Measurements from ENCODE around the gene DBT. TPM values are rescaled to one million over a fixed set of nuclear protein-coding genes. Genes with fewer than 3 reads are reported as not detected.

DBT gene
- total RNA-seq, 1 experiment from 2014 or later, result 14.1 TPM

DNA sequence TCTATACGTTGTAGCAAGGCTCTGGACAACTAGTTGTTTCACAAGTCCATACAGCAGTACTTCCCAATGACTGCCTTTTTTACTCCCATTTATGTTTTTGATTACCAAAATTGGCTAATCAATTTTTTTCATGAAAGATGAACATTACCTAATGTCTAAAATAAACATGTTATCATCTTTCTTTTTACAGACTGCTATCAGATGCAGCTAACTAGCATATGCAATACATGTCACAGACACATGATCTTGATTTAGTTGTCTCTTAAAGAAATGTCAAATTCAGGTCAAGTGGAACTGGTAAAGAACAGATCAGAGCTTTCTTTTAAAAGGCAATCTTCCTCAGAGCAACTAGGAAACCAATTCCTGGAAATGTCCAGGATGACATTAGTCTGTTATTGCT, 630 bp upstream of the DBT start:
- Mint-ChIP-seq H3K4me3 (ENCODE audit: unreplicated experiment) (no peak overlapping the region), H3K27ac (ENCODE audit: unreplicated experiment) (no peak overlapping the region), H3K4me1 (ENCODE audit: low read depth, unreplicated experiment) (peaks cover 14% of the 10 kb centered on the region), H3K9me3 (ENCODE audit: unreplicated experiment) (no peaks in the 10 kb centered on the region), H3K27me3 (ENCODE audit: insufficient read depth, unreplicated experiment) (no peaks in the 10 kb centered on the region), H3K36me3 (ENCODE audit: insufficient read depth, unreplicated experiment) (no peaks in the 10 kb centered on the region)
- no peaks in the 10 kb centered on the region for H3K27me3 ChIP-seq (replicated peaks; ENCODE audit: control insufficient read depth, insufficient read depth, low read length)
- no peaks in the 10 kb centered on the region for H3K36me3 ChIP-seq (ENCODE audit: control insufficient read depth, insufficient read depth, low read length)
- CTCF ChIA-PET, result no interaction called here
- POLR2A ChIA-PET, result interaction anchor here (0.6 to 2.7 kb wide), 3 partner anchors 16 to 484 kb away, joined by 3 to 15 read pairs (median 4); partner anchors contain the start of gene RTCA
- TF ChIP-seq, protein P1, sequence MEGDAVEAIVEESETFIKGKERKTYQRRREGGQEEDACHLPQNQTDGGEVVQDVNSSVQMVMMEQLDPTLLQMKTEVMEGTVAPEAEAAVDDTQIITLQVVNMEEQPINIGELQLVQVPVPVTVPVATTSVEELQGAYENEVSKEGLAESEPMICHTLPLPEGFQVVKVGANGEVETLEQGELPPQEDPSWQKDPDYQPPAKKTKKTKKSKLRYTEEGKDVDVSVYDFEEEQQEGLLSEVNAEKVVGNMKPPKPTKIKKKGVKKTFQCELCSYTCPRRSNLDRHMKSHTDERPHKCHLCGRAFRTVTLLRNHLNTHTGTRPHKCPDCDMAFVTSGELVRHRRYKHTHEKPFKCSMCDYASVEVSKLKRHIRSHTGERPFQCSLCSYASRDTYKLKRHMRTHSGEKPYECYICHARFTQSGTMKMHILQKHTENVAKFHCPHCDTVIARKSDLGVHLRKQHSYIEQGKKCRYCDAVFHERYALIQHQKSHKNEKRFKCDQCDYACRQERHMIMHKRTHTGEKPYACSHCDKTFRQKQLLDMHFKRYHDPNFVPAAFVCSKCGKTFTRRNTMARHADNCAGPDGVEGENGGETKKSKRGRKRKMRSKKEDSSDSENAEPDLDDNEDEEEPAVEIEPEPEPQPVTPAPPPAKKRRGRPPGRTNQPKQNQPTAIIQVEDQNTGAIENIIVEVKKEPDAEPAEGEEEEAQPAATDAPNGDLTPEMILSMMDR (IDR thresholded peaks at IDR 0.05; ENCODE audit: insufficient read depth in 1 of 2, low read depth in 1 of 2, low read length in 1 of 2, severe bottlenecking in 1 of 2, unreplicated experiment in 1 of 2), result no peak
- H3K4me1 ChIP-seq, result peaks cover 12% of the 10 kb centered on the region; the same call in 1 of the 2 replicates
- H3K4me3 ChIP-seq (ENCODE audit: low read depth, low read length), result peak overlapping the region; percentile 48
- BruUV-seq (replicated peaks), result no TSS peak
- intact Hi-C loops (cut with micrococcal nuclease; ENCODE audit: unreplicated experiment), result no loop called here
- H3K9me3 ChIP-seq, result no peaks in the 10 kb centered on the region
- no peak for DNase-seq

DNA sequence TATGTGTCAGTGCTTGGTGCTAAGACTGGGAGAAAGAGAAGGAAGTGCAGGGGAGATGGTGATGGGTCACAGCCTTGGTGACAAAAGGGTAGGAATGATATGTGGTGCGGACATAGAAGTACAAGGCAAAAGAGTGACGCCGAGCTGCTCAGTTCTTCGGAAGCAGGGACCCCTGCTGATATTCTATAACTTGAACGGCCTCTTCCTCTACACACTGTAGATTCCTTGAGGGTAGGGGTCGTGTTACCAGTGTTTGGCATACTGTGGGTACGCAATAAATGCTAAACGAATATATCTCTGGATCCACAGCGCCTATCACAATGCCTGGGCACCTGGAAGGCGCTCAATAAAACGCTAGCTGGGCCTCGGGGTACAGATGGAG, 488 bp downstream of the DBT start:
- intact Hi-C loops (cut with micrococcal nuclease; ENCODE audit: unreplicated experiment), result loop anchor here (2.0 kb wide), 1 partner anchor 18 kb away; the partner anchor contains the start of gene RTCA
- H3K36me3 Mint-ChIP-seq (ENCODE audit: insufficient read depth, unreplicated experiment), result no peaks in the 10 kb centered on the region
- BruUV-seq (replicated peaks), result TSS peak; percentile 69
- Histone ChIP-seq H3K9me3 (no peaks in the 10 kb centered on the region), H3K4me1 (peaks cover 12% of the 10 kb centered on the region; the same call in 1 of the 2 replicates), H3K4me3 (ENCODE audit: low read depth, low read length) (peak overlapping the region; percentile 48), H3K36me3 (ENCODE audit: control insufficient read depth, insufficient read depth, low read length) (no peaks in the 10 kb centered on the region), H3K27me3 (replicated peaks; ENCODE audit: control insufficient read depth, insufficient read depth, low read length) (no peaks in the 10 kb centered on the region)
- H3K4me3 Mint-ChIP-seq (ENCODE audit: unreplicated experiment), result no peak overlapping the region
- no peak overlapping the region for H3K27ac Mint-ChIP-seq (ENCODE audit: unreplicated experiment)
- no peak for DNase-seq
- POLR2A ChIA-PET, result interaction anchor here (0.5 to 2.7 kb wide), 2 partner anchors 17 to 440 kb away, joined by 3 to 15 read pairs; partner anchors contain the start of gene RTCA
- TF ChIP-seq, protein P1 (IDR thresholded peaks at IDR 0.05; ENCODE audit: insufficient read depth in 1 of 2, low read depth in 1 of 2, low read length in 1 of 2, severe bottlenecking in 1 of 2, unreplicated experiment in 1 of 2), result no peak
- peaks cover 14% of the 10 kb centered on the region for H3K4me1 Mint-ChIP-seq (ENCODE audit: low read depth, unreplicated experiment)
- CTCF ChIA-PET, result no interaction called here
- no peaks in the 10 kb centered on the region for H3K9me3 Mint-ChIP-seq (ENCODE audit: unreplicated experiment)
- H3K27me3 Mint-ChIP-seq (ENCODE audit: insufficient read depth, unreplicated experiment), result no peaks in the 10 kb centered on the region

DNA sequence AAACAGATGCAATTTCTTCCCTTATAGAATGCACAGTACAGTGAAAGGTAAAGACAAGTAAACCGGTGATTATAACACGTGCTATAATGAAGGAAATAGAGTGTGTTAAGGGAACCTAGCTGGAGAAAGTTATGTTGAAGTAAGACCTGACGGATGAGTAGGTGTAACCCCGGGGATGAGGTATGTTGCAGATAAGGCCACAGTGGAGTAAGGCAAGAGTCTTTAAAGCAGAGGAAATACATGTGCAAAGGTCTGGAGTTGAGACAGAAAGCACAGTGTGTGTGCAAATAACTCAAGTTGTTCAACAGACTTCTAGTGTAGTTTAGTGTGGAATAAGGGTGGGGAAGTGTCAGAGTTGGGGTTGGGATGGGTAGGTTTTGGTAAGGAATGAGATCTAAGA, 2.9 kb downstream of the DBT start:
- no peaks in the 10 kb centered on the region for H3K9me3 ChIP-seq
- DNase-seq, result no peak
- intact Hi-C loops (cut with micrococcal nuclease; ENCODE audit: unreplicated experiment), result no loop called here
- no TSS peak for BruUV-seq (replicated peaks)
- Mint-ChIP-seq H3K9me3 (ENCODE audit: unreplicated experiment) (no peaks in the 10 kb centered on the region), H3K36me3 (ENCODE audit: insufficient read depth, unreplicated experiment) (peaks cover 9% of the 10 kb centered on the region), H3K4me3 (ENCODE audit: unreplicated experiment) (no peak overlapping the region), H3K27me3 (ENCODE audit: insufficient read depth, unreplicated experiment) (no peaks in the 10 kb centered on the region), H3K27ac (ENCODE audit: unreplicated experiment) (no peak overlapping the region), H3K4me1 (ENCODE audit: low read depth, unreplicated experiment) (peaks cover 8% of the 10 kb centered on the region)
- 0 out of 2 replicates have a peak, but pooled peaks cover 4% of the 10 kb centered on the region for H3K4me1 ChIP-seq
- POLR2A ChIA-PET, result no interaction called here
- H3K27me3 ChIP-seq (replicated peaks; ENCODE audit: control insufficient read depth, insufficient read depth, low read length), result no peaks in the 10 kb centered on the region
- CTCF ChIA-PET, result no interaction called here
- TF ChIP-seq, protein P1 (IDR thresholded peaks at IDR 0.05; ENCODE audit: insufficient read depth in 1 of 2, low read depth in 1 of 2, low read length in 1 of 2, severe bottlenecking in 1 of 2, unreplicated experiment in 1 of 2), result no peak
- no peaks in the 10 kb centered on the region for H3K36me3 ChIP-seq (ENCODE audit: control insufficient read depth, insufficient read depth, low read length)
- no peak overlapping the region for H3K4me3 ChIP-seq (ENCODE audit: low read depth, low read length)

Data from Caco-2 (cell line).